T follicular helper cell (primary cell): ENCODE results near the gene OVCH1.
"Not testable (repeated sequence)": the region's sequence is repeated elsewhere in the genome, so short reads cannot be mapped to it uniquely, and the experiment has no call there.

Source experiments
- DNase-seq: peaks from one replicate; pipeline ENCODE4 v3.0.0-alpha.2; 2020; ENCODE audit warnings: low read depth

Gene OVCH1

GRCh38 chr12:29492891-29493290 lies 4.6 kb downstream of the OVCH1 start:
- no peak for DNase-seq

- DNase-seq: no peak
These were observed 10.5 kb downstream of the OVCH1 start for GRCh38 chr12:29486972-29487371.

GRCh38 chr12:29463198-29463597 lies 34.3 kb downstream of the OVCH1 start:
- DNase-seq: no peak

GRCh38 chr12:29460082-29460481 lies 37.4 kb downstream of the OVCH1 start:
- DNase-seq: no peak

GRCh38 chr12:29455087-29455486 lies 42.4 kb downstream of the OVCH1 start:
- DNase-seq: no peak

- no peak for DNase-seq
These were observed 45.6 kb downstream of the OVCH1 start for GRCh38 chr12:29451888-29452287.

GRCh38 chr12:29448157-29448556 lies 49.3 kb downstream of the OVCH1 start:
- DNase-seq: no peak

- no peak for DNase-seq
These were observed 50.1 kb downstream of the OVCH1 start for GRCh38 chr12:29447285-29447975.

GRCh38 chr12:29439506-29439905 lies 58.0 kb downstream of the OVCH1 start:
- DNase-seq: no peak

- no peak for DNase-seq
These were observed 58.6 kb downstream of the OVCH1 start for GRCh38 chr12:29438752-29439408.

GRCh38 chr12:29437575-29437974 lies 59.9 kb downstream of the OVCH1 start:
- no peak for DNase-seq

- DNase-seq: not testable (repeated sequence)
These were observed 60.7 kb downstream of the OVCH1 start for GRCh38 chr12:29436815-29437214.

- DNase-seq: no peak
These were observed 66.0 kb downstream of the OVCH1 start for GRCh38 chr12:29431513-29431912.

GRCh38 chr12:29430716-29431044 lies 66.8 kb downstream of the OVCH1 start:
- no peak for DNase-seq

- no peak for DNase-seq
These were observed 67.3 kb downstream of the OVCH1 start for GRCh38 chr12:29429999-29430715.

- no peak for DNase-seq
These were observed 68.9 kb downstream of the OVCH1 start for GRCh38 chr12:29428633-29429032.

GRCh38 chr12:29427964-29428363 lies 69.5 kb downstream of the OVCH1 start:
- DNase-seq: no peak

GRCh38 chr12:29426498-29426897 lies 71.0 kb downstream of the OVCH1 start:
- no peak for DNase-seq

GRCh38 chr12:29425722-29426121 lies 71.8 kb downstream of the OVCH1 start:
- no peak for DNase-seq

- DNase-seq: no peak
These were observed 80.7 kb downstream of the OVCH1 start for GRCh38 chr12:29416748-29417147.

GRCh38 chr12:29415111-29415510 lies 82.4 kb downstream of the OVCH1 start:
- no peak for DNase-seq

- no peak for DNase-seq
These were observed 83.1 kb downstream of the OVCH1 start for GRCh38 chr12:29414368-29414767.

- DNase-seq: no peak
These were observed 91.9 kb downstream of the OVCH1 start for GRCh38 chr12:29405561-29405960.
